HG03521 (cell line): ENCODE results near the gene ASTN2.
"Not testable (repeated sequence)": the region's sequence is repeated elsewhere in the genome, so short reads cannot be mapped to it uniquely, and the experiment has no call there.

ENCODE experiments used
- ATAC-seq: cut with Tn5 transposase; IDR thresholded peaks from one replicate; pipeline ENCODE4 v1.9.1; 2021; ENCODE audit warnings: mild to moderate bottlenecking, moderate library complexity; ENCODE audit not compliant: unreplicated experiment

The ASTN2 gene

DNA sequence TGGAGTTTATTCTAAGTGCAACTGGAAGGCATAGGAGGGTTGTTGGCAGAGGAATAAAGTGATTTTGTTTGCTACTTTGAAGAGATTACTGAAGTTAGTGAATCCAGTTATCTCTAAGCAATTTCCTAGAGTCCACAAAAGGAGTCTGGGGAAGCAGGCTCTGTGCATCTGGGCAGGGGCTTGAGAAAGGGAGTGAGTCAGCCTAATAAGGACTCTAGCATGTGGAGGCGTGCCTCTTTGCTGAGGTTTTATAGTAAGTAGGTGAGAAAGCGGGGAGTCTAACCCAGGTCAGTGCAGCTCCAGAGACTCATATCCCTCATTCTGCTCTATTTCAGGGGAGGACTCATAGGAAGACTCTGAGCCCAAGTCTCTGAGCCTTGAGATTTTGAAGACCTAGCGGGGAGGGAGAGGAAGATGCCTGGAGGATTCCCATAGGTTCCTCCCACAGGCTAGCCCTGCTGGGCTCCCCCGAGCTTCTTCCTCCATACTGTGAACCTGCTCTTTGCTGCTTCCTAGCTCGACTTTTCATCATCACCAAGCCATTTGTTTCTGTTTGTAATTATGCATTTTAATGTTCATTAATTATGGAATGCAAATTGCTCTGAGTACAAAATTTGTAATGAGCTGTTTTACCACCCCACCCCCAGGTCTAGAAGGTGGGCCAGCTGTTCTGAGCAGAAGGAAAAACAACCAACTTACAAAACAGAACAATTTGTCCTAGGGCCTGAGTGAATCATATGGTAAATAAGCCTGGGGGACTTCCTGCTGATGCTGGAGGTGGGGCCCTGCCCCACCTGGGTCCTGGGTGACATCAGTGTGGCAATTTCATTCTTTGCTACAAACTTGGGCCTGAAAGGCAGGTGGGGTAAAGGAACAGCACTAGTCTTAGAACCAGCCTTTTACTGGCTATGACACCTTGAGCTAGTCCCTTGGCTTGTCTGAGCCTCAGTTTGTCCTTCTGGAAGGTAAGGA is 577.6 kb downstream of the ASTN2 start:
- ATAC-seq, result no peak

GRCh38 chr9:116830321-116830720 is 584.5 kb downstream of the ASTN2 start:
- not testable (repeated sequence) for ATAC-seq

GRCh38 chr9:116821633-116822229 is 593.1 kb downstream of the ASTN2 start:
- ATAC-seq, result no peak

DNA sequence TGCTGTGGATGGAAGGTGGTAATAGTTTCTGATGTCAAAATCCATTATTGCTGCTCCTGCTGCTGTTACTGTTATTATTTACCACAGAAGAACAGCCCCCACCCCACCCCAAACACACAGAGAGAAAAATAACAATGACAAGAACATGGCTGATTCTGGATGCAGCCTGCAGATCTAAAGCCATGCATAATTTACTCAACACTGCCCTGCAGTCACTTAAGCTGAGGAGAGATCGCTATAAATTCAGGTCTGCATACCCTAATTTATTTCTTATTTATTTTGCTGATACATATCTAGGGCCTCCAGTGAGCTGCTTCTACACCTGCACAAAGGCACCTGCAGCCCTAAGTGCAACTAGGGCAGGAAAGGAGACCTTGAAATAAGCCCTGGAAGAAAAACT is 595.7 kb downstream of the ASTN2 start:
- ATAC-seq, result no peak

DNA sequence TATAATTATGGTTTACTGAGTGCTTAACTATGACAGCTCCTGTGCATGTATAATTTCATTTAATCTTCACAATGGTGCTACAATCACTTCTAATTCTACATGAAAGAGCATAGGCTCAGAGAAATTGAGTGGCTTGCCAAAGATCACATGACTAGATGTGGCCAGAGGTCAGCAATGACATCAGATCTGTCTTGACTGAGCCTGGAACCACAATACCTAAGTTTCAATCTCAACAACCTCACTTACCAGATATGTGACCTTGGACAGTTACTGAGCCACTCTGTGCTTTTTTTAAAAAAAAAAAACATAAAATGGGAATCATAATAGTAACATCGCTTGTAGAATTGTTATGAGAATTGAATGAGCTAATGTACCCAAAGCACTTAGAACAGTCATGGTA is 597.1 kb downstream of the ASTN2 start:
- no peak for ATAC-seq

GRCh38 chr9:116816484-116816883 is 598.4 kb downstream of the ASTN2 start:
- ATAC-seq, result no peak

GRCh38 chr9:116815835-116816234 is 599.0 kb downstream of the ASTN2 start:
- ATAC-seq, result no peak

- no peak for ATAC-seq
Measured at GRCh38 chr9:116813031-116813300, 601.9 kb downstream of the ASTN2 start.

DNA sequence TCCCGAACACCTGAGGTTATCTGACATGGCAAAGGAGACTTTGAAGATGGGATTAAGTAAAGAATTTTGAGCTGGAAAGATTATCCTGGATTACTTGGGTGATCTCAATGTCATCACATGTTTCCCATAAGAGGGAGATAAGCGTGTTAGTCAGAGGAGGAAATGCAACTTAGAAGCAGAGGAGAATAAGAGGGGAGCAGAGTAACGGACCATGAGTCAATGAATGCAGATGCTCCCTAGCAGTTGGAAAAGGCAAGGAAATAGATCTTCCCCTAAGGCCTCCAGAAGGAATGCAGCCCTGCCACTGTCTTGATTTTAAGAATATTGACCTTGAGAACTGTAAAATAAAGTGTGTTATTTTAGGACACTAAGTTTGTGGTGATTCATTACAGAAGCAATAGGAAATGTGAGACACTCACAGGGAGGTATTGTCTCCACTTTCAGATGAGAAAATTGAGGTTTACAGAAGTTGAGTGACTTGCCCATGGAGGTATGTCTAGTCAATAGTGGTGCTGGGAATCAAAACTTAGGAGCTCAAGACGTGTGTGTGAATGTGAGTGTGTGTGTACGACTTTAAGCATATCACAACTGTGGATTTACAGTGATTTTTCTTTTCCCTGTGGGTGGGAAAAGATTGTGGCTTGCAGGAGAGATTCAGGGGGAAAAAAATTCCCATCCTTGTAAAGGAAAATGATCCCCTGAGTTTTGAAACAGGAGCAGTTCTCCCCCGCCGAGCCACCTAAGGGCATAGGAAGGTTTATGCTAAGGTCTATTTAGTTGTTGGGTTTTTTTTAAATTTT is 602.4 kb downstream of the ASTN2 start:
- no peak for ATAC-seq

GRCh38 chr9:116809656-116810055 is 605.2 kb downstream of the ASTN2 start:
- no peak for ATAC-seq

DNA sequence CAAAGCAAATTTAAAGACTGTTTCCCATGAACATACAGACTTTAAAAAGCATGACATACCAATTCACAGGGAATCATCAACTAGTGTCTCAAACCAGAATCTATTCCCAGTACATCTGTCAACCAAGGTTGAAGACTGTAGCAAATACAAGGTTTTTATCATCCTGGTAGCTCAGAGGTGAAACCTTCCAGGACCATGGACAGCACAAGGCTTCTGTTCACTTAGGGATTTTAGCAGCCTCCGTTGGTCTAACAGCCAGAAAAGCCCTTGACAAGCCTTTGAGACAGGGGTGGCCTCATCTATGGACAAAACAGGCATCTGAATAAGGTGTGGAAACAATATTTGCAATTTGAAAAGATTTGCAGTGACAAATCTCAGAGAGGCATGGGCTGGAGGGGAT is 608.8 kb downstream of the ASTN2 start:
- ATAC-seq, result no peak

DNA sequence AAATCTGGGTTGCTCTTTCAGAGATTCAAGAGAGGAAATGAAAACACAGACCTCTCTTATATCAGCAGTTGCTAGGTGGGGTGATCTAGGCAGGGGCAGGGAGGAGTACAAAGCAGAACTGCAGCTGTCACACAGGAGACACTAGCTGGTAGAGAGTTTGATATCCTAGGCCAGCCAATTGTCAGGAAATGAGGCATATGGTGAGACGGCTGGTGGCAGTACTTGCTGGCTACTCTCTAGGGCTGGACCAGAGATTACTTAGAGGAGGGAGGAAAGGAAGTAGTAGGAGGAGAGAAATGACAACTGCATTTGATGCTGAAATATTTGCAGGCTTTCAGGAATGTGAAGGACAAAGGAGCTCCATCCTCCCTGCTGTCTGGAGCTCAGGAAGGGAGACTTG is 614.0 kb downstream of the ASTN2 start:
- ATAC-seq, result no peak

- ATAC-seq, result no peak
Measured at GRCh38 chr9:116800074-116800473, 614.8 kb downstream of the ASTN2 start.

DNA sequence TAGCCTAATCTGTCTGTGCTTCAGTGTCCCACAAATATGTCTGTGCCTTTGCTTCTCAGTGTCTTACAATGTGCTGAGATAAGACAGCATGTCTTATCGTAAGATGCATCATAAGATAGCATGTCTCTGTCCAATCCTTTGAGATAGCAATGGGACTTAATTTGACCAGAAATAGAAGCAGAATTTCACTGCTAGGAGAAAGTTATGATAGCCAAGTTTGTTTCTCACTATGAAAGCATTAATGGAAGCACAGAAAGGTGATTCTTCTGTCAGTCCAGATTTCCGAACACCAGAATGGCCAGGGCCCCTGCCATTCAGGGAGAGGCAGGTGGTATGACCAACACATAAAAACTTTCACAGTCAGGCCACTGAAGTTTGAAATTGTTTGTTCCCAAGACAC is 616.3 kb downstream of the ASTN2 start:
- ATAC-seq, result no peak

- ATAC-seq, result no peak
Measured at GRCh38 chr9:116797276-116797675, 617.6 kb downstream of the ASTN2 start.

- no peak for ATAC-seq
Measured at GRCh38 chr9:116796669-116797068, 618.2 kb downstream of the ASTN2 start.

DNA sequence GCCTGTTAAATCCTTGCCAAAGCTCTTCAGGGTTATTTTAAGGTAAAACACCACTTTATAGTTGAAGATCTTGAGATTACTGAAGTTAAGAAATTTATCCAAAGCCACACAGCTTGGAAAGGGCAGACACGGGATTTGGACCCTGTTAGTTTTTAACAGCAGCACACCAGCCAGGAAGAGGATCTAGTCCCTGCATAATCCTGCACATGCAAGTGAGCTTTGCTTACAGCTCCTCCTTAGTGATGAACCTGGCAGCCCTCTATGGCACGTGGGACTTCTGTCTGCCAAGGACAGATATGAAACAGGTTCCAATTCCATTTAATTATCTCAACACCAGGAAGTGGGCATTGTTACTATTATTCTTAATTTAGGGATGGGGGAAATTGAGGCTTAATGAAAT is 619.0 kb downstream of the ASTN2 start:
- no peak for ATAC-seq

DNA sequence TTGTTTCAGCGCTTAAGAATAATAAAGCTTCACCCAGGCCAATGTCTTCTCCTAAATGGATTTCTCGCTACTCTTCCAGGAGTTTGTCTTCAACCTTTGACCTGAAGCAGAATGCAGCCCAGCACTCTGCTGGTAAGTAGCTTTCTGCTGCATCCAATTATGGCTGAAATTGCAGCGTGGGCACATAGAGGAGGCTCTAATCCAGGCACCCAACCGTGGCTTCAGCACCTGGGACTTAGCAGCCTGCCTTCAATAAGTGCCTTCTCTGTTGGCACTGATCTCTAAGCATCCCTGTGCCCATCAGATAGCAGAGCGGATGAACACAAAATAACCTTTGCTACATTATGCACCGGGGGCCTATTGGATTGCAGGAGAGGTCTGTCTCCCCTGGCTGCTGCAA is 622.6 kb downstream of the ASTN2 start:
- ATAC-seq, result no peak

- ATAC-seq, result no peak
Measured at GRCh38 chr9:116791326-116791725, 623.5 kb downstream of the ASTN2 start.

DNA sequence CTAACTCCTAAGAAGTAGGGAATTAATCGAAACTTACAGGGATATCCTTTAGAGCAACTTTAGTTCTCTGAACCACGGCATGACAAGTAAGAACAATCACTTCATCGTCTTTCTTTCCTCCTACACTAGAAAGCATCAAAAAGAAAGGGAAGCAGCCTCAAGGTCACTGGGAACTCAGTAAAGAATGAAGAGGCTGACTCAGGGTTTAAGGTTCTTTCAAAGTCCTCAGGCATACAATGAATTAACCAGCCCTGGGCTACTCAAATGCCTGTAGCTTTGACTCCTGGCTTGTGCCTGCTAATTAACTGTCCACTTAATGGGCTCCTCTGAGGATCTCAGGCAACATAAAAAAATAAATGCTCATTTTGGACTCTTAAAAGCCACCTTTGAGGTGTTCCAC is 625.8 kb downstream of the ASTN2 start:
- no peak for ATAC-seq

DNA sequence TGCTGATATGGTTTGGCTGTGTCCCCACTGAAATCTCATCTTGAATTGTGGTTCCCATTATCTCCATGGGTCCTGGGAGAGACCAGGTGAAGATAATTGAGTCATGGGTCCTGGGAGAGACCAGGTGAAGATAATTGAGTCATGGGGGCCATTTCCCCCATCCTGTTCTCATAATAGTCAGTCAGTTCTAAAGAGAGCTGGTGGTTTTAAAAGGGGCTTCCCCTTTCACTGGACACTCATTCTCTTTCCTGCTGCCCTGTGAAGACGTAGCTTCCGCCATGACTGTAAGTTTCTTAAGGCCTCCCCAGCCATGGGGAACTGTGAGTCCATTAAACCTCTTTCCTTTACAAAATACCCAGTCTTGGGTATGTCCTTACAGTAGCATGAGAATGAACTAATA is 628.1 kb downstream of the ASTN2 start:
- ATAC-seq, result no peak

DNA sequence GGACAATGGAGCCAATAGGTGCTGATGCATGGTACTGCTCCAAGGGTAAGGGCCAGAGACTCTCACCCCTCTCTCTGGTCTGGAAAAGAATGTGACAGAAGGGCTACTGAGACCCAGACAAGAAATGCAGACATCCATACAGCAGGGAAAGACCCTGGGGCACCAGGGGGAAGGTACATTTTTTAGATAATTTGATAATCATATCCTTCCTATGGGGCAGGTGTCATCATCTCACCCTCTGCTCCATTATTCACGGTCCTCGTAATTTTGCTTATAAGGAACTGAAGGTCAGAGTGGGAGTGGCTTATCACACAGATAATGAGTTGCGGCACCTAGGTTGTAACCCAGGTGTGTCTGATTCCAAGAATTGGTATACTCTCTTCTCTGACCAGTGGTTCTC is 637.7 kb downstream of the ASTN2 start:
- no peak for ATAC-seq
